Amniotic epithelial cell (primary cell): ENCODE results near the gene BACH1.

Experiments used
- DNase-seq: peaks from one replicate; pipeline ENCODE4 v3.0.0-alpha.2; 2010; ENCODE audit warnings: low read depth

BACH1 gene

GRCh38 chr21:29379517-29380054 is 80.9 kb downstream of the BACH1 start:
- no peak for DNase-seq

- DNase-seq: peak; percentile 78
These were observed 83.4 kb downstream of the BACH1 start for GRCh38 chr21:29382030-29382654.

- no peak for DNase-seq
These were observed 86.1 kb downstream of the BACH1 start for GRCh38 chr21:29384683-29385359.

GRCh38 chr21:29385934-29386520 is 87.3 kb downstream of the BACH1 start:
- no peak for DNase-seq

- DNase-seq: no peak
These were observed 88.1 kb downstream of the BACH1 start for GRCh38 chr21:29386803-29387202.

GRCh38 chr21:29387598-29387997 is 88.9 kb downstream of the BACH1 start:
- DNase-seq: no peak

GRCh38 chr21:29389136-29389535 is 90.4 kb downstream of the BACH1 start:
- DNase-seq: no peak

- DNase-seq: no peak
These were observed 92.1 kb downstream of the BACH1 start for GRCh38 chr21:29390778-29391177.

GRCh38 chr21:29394051-29394450 is 95.3 kb downstream of the BACH1 start:
- DNase-seq: peak; percentile 28
